ENCODE results near the gene CELF2.

GRCh38 chr10:11245095-11245479 is 227.4 kb downstream of the CELF2 start:
- TF ChIP-seq CTCF (IDR thresholded peaks at IDR 0.05 in 4 of 5, conservative IDR thresholded peaks at IDR 0.05 in 1 of 5) (no peak), POLR2A (IDR thresholded peaks at IDR 0.05) (no peak)
